H1 (cell line): Measurements from ENCODE around the gene LYL1. TPM values are rescaled to one million over a fixed set of nuclear protein-coding genes. Genes with fewer than 3 reads are reported as not detected.

Experiments
- CTCF ChIA-PET: fragments of 300-600 bp; sonication (Branson Sonifier 250); formaldehyde crosslinking; loops from one replicate; lab custom pipeline; 2021; ENCODE audit not compliant: partially characterized antibody; lab: Charles Lee
- POLR2A ChIA-PET: fragments of 300-600 bp; sonication (Branson Sonifier 250); formaldehyde crosslinking; loops from one replicate; lab custom pipeline; 2021; ENCODE audit warnings: inconsistent platforms; ENCODE audit not compliant: partially characterized antibody; lab: Charles Lee
- DNase-seq, 2 experiments: peaks; one replicate each; pipeline versions ENCODE4 v3.0.0 to v3.0.0-alpha.2; 2010 to 2022; ENCODE audit warnings: low spot score in 2 of 2, low read depth in 1 of 2, mixed read lengths in 1 of 2
- FAIRE-seq: peaks from 2 replicates; lab custom pipeline; 2011; peaks lifted over from hg19 to GRCh38; lab: Jason Lieb, UNC
- H2AFZ ChIP-seq: 2 replicates; pipeline ENCODE4 v1.8.1; 2012; ENCODE audit warnings: low read length, inconsistent platforms
- H2AK5ac ChIP-seq: 2 replicates; pipeline ENCODE4 v1.6.1; 2013; ENCODE audit warnings: low read depth, low read length
- H2BK120ac ChIP-seq: replicated peaks from 2 replicates; pipeline ENCODE3; 2013; ENCODE audit warnings: low read depth, low read length, inconsistent platforms
- H2BK12ac ChIP-seq: 2 replicates; pipeline ENCODE4 v1.6.1; 2013; ENCODE audit warnings: low read depth, low read length
- H2BK15ac ChIP-seq: 2 replicates; pipeline ENCODE4 v1.6.1; 2013; ENCODE audit warnings: low read length
- H2BK20ac ChIP-seq: 2 replicates; pipeline ENCODE4 v1.6.1; 2013; ENCODE audit warnings: low read length
- H2BK5ac ChIP-seq: 2 replicates; pipeline ENCODE4 v1.6.1; 2013; ENCODE audit warnings: low read depth, low read length
- H3K14ac ChIP-seq: 2 replicates; pipeline ENCODE4 v1.6.1; 2013; ENCODE audit warnings: inconsistent platforms; ENCODE audit not compliant: insufficient read length
- H3K18ac ChIP-seq: 2 replicates; pipeline ENCODE4 v1.6.1; 2013; ENCODE audit warnings: low read length; ENCODE audit errors: extremely low read depth
- H3K23ac ChIP-seq: 2 replicates; pipeline ENCODE4 v1.6.1; 2013; ENCODE audit warnings: inconsistent platforms; ENCODE audit not compliant: insufficient read length
- H3K23me2 ChIP-seq: 2 replicates; pipeline ENCODE4 v1.6.1; 2013; ENCODE audit warnings: low read depth, low read length
- H3K27ac ChIP-seq: 2 replicates; pipeline ENCODE4 v1.6.1; 2011; ENCODE audit warnings: low read depth, low read length, inconsistent platforms
- H3K27me3 ChIP-seq, 4 experiments: replicated peaks in 1 of 4; 1 replicate in 1 of 4; 2 replicates in 3 of 4; pipeline versions ENCODE4 v1.6.1 to v1.8.1; 2011 to 2013; ENCODE audit warnings: low read length in 3 of 4, mild to moderate bottlenecking in 3 of 4, inconsistent platforms in 2 of 4, mixed read lengths in 2 of 4, moderate library complexity in 1 of 4; ENCODE audit not compliant: control insufficient read depth in 3 of 4, insufficient read depth in 3 of 4; ENCODE audit errors: extremely low read depth in 1 of 4
- H3K36me3 ChIP-seq, 4 experiments: 2 replicates each; pipeline versions ENCODE4 v1.6.1 to v1.8.1; 2011 to 2013; ENCODE audit warnings: mild to moderate bottlenecking in 4 of 4, low read length in 3 of 4, moderate library complexity in 2 of 4, control low read depth in 1 of 4, inconsistent platforms in 1 of 4; ENCODE audit not compliant: insufficient read depth in 4 of 4, control insufficient read depth in 2 of 4
- H3K4ac ChIP-seq: replicated peaks from 2 replicates; pipeline ENCODE3; 2013; ENCODE audit warnings: low read length, low read depth, mixed read lengths, inconsistent platforms; ENCODE audit not compliant: insufficient read length
- H3K4me1 ChIP-seq, 4 experiments: replicated peaks in 1 of 4; 1 replicate in 1 of 4; 2 replicates in 3 of 4; pipeline versions ENCODE4 v1.6.1 to v1.8.1; 2011 to 2013; ENCODE audit warnings: low read length in 3 of 4, inconsistent platforms in 2 of 4, mixed read lengths in 1 of 4; ENCODE audit not compliant: insufficient read depth in 4 of 4, control insufficient read depth in 3 of 4
- H3K4me2 ChIP-seq, 2 experiments: 2 replicates each; pipeline versions ENCODE4 v1.6.1 to v1.8.1; 2011 to 2013; ENCODE audit warnings: low read depth in 2 of 2, low read length in 2 of 2, control low read depth in 1 of 2, inconsistent platforms in 1 of 2, mild to moderate bottlenecking in 1 of 2; ENCODE audit not compliant: insufficient read depth in 1 of 2
- H3K4me3 ChIP-seq, 4 experiments: fragments of 200-600, 300-600 bp in 1 of 4; sonication (generic), shearing (Covaris generic), sonication (Bioruptor Twin) in 1 of 4; 2 replicates each; pipeline versions ENCODE4 v1.5.1 to v1.8.1; 2011 to 2016; ENCODE audit warnings: low read length in 4 of 4, low read depth in 3 of 4, control low read depth in 2 of 4, inconsistent platforms in 2 of 4, mild to moderate bottlenecking in 2 of 4, mixed read lengths in 1 of 4, moderate library complexity in 1 of 4; ENCODE audit not compliant: insufficient read depth in 2 of 4; ENCODE audit errors: extremely low read depth in 1 of 4
- H3K56ac ChIP-seq: replicated peaks from 2 replicates; pipeline ENCODE3; 2013; ENCODE audit warnings: low read depth, mild to moderate bottlenecking, mixed read lengths, low read length, inconsistent platforms; ENCODE audit not compliant: insufficient read length
- H3K79me1 ChIP-seq: 2 replicates; pipeline ENCODE4 v1.6.1; 2013; ENCODE audit warnings: low read depth, low read length, control low read depth
- H3K79me2 ChIP-seq, 2 experiments: 2 replicates each; pipeline versions ENCODE4 v1.6.1 to v1.8.1; 2012 to 2013; ENCODE audit warnings: low read length in 2 of 2, mild to moderate bottlenecking in 2 of 2, inconsistent platforms in 1 of 2; ENCODE audit not compliant: insufficient read depth in 2 of 2, control insufficient read depth in 1 of 2
- H3K9ac ChIP-seq, 4 experiments: replicated peaks in 1 of 4; 1 replicate in 1 of 4; 2 replicates in 3 of 4; pipeline versions ENCODE4 v1.6.1 to v1.8.1; 2011 to 2013; ENCODE audit warnings: low read depth in 3 of 4, low read length in 3 of 4, control low read depth in 2 of 4, mild to moderate bottlenecking in 2 of 4, moderate library complexity in 2 of 4, inconsistent platforms in 1 of 4; ENCODE audit errors: extremely low read depth in 1 of 4
- H3K9me3 ChIP-seq, 2 experiments: 2 replicates each; pipeline versions ENCODE4 v1.6.1 to v1.8.1; 2012 to 2013; ENCODE audit warnings: mild to moderate bottlenecking in 2 of 2, moderate library complexity in 2 of 2, control low read depth in 1 of 2, inconsistent platforms in 1 of 2, low read depth in 1 of 2, low read length in 1 of 2, mixed read lengths in 1 of 2; ENCODE audit not compliant: insufficient read depth in 2 of 2
- H4K20me1 ChIP-seq, 2 experiments: replicated peaks in 1 of 2; 2 replicates each; pipeline versions ENCODE3 to v1.8.1; 2011 to 2013; ENCODE audit warnings: inconsistent platforms in 2 of 2, low read length in 2 of 2, mild to moderate bottlenecking in 1 of 2; ENCODE audit not compliant: insufficient read depth in 2 of 2, control insufficient read depth in 1 of 2
- H4K5ac ChIP-seq: 2 replicates; pipeline ENCODE4 v1.6.1; 2013; ENCODE audit warnings: low read length, low read depth, mixed read lengths, inconsistent platforms; ENCODE audit not compliant: insufficient read length
- H4K8ac ChIP-seq: 2 replicates; pipeline ENCODE4 v1.8.0; 2013; ENCODE audit warnings: mild to moderate bottlenecking, moderate library complexity, low read length, inconsistent platforms; ENCODE audit not compliant: insufficient read depth; ENCODE audit errors: extremely low read depth
- H4K91ac ChIP-seq: replicated peaks from 2 replicates; pipeline ENCODE3; 2013; ENCODE audit warnings: low read length, mixed read lengths, inconsistent platforms; ENCODE audit not compliant: insufficient read length
- USF2 ChIP-seq: IDR thresholded peaks from 2 replicates; pipeline ENCODE4 v1.6.1; 2011; ENCODE audit warnings: low read length, improper control_type of control experiment
- WGBS, 2 experiments: shearing (Covaris generic) in 1 of 2; methylation state at CpG; one replicate each; pipeline versions ENCODE4 v1.1.6 to v1.1.7; 2013 to 2015; ENCODE audit warnings: low lambda C conversion rate in 2 of 2, mixed read lengths in 2 of 2, inconsistent platforms in 1 of 2, low coverage in 1 of 2, missing lambda C conversion rate in 1 of 2; ENCODE audit not compliant: insufficient replicate concordance in 2 of 2, insufficient coverage in 1 of 2, insufficient read length in 1 of 2; ENCODE audit errors: extremely low coverage in 1 of 2, missing lambda C conversion rate in 1 of 2; 5-methylcytosine and 5-hydroxymethylcytosine counted together
- polyA plus RNA-seq, 7 experiments: library from polyadenylated mRNA; depleted of rRNA in 3 of 7; stranded (reverse) in 5 of 7; unstranded in 2 of 7; fragments of >200 nt in 5 of 7; fragments of 200-250 nt in 2 of 7; gene quantifications; 1 replicate in 5 of 7; 2 replicates in 1 of 7; 4 replicates in 1 of 7; pipeline versions ENCODE4 v1.2.1 to v1.2.3, GENCODE V29; 2011 to 2013; ENCODE audit warnings: missing spikeins in 2 of 7, mixed read lengths in 2 of 7
- total RNA-seq: library from RNA; stranded (reverse); fragmentation: NEBNext Ultra II Directional; extraction: Animal tissue kit (Norgen Biotek cat#: 25700); gene quantifications from 2 replicates; pipeline ENCODE4 v1.2.1, GENCODE V29; 2021

LYL1 gene
- total and polyA plus RNA-seq, 2 of the 8 experiments (the other 6 are each of a cell fraction or from before 2014, with no cell fraction given): 0.58 to 0.76 TPM

GRCh38 chr19:13109361-13110098 is 6.9 kb upstream of the LYL1 start:
- Histone ChIP-seq H2BK120ac (no peak overlapping the region), H4K20me1 (peaks cover 0 to 1% of the 10 kb centered on the region in 2 experiments), H3K4ac (no peak overlapping the region), H3K56ac (no peak overlapping the region), H3K9me3 (no peaks in the 10 kb centered on the region), H3K27me3 (no peaks in the 10 kb centered on the region), H3K18ac (no peak overlapping the region), H3K4me2 (no peak overlapping the region), H3K9ac (no peak overlapping the region), H3K23ac (no peak overlapping the region), H2BK20ac (no peak overlapping the region), H4K5ac (no peak overlapping the region), H2BK5ac (no peak overlapping the region), H2AK5ac (no peak overlapping the region), H3K14ac (no peak overlapping the region), H3K4me3 (no peak overlapping the region), H3K4me1 (no peaks in the 10 kb centered on the region), H3K27ac (no peak overlapping the region), H2BK15ac (no peak overlapping the region), H2AFZ (no peak overlapping the region), H4K91ac (no peak overlapping the region), H3K79me2 (no peaks in the 10 kb centered on the region), H2BK12ac (no peak overlapping the region), H3K79me1 (peaks cover 5% of the 10 kb centered on the region), H4K8ac (0 out of 2 replicates have a peak overlapping the region, but pooled peaks have one; percentile 51), H3K36me3 (peaks cover 3 to 24% (median 19%) of the 10 kb centered on the region in 4 experiments; a peak in 7 of 8 replicates), H3K23me2 (no peaks in the 10 kb centered on the region)
- TF ChIP-seq USF2: no peak
- DNase-seq: no peak
- POLR2A ChIA-PET: interaction anchor here (1.0 to 19.5 kb wide), 5 partner anchors 7 to 176 kb away, joined by 3 to 228 read pairs (median 12); partner anchors contain the start of genes FARSA, NACC1 and TRMT1
- 92% methylated on average over 28 of the region's 30 CpGs; no CpG with 5 or more reads in 1 of the 2 experiments for WGBS, 2 experiments
- FAIRE-seq: no peak
- CTCF ChIA-PET: no interaction called here
